ENCODE measurements around the gene GPR148. TPM values are rescaled to one million over a fixed set of nuclear protein-coding genes. Genes with fewer than 3 reads are reported as not detected.

GPR148 gene
- total and polyA plus RNA-seq, 2 of the 4 experiments (the other 2 are of a cell fraction): not detected

DNA sequence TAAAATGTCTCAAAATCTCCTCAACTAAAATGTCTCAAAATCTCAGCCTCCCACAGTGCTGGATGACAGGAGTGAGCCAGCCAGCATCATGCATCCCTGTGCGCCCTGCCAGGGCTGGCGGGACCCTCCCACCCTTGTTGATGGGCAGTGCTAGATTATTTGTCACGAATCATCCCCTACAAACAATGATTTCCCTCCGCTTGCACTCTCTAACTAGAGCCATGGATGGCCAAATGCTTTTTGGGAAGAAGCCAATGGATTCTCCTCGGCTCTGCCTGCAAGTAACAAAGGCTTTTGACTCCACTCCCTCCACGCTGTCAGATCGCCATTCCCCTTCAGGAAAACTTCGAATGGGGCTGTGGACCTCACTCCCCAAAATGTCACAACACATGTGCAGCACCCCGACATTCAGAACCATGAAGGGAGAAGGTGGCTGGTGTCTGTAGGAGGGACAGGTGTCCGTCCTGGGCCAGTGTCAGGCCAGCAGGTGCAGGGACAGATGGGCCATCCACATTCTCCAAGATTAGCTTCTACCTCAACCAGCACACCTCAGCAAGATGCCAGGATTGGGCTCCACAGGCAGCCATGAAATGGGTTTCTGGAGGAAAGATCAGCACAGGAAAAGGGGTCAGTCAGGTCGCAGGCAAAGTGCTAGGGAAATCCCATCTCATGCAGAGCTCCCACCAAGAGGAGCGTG is 38.0 kb downstream of the GPR148 start:
- H3K9me3 ChIP-seq (ENCODE audit: control insufficient read depth, insufficient read depth, low read length): no peaks in the 10 kb centered on the region; the same call in 1 of the 2 replicates
- H2AK9ac ChIP-seq (replicated peaks; ENCODE audit: low read depth, low read length, poor library complexity): no peak overlapping the region
- H3K4me2 ChIP-seq (ENCODE audit: low read depth, low read length): no peak overlapping the region
- H3K18ac ChIP-seq (ENCODE audit: low read depth, low read length): no peak overlapping the region
- no peak overlapping the region for H2BK20ac ChIP-seq (ENCODE audit: low read depth, low read length)
- DNase-seq (no peak), ATAC-seq (ENCODE audit: low read depth) (no peak)
- no peak overlapping the region for H2AK5ac ChIP-seq (ENCODE audit: low read depth, low read length)
- no peaks in the 10 kb centered on the region for H3K27me3 ChIP-seq (ENCODE audit: control insufficient read depth, insufficient read depth, low read length)
- in situ Hi-C loops (cut with MboI; ENCODE audit: low sequenced_read_pairs): no loop called here
- intact Hi-C loops (cut with micrococcal nuclease): no loop called here
- H2BK5ac ChIP-seq (ENCODE audit: low read depth, low read length, poor library complexity, severe bottlenecking): no peak overlapping the region
- no peak overlapping the region for H2AFZ ChIP-seq (replicated peaks; ENCODE audit: low read length, poor library complexity)
- TF ChIP-seq BHLHE40 (IDR thresholded peaks at IDR 0.05; ENCODE audit: low read depth, low read length): no peak
- TF ChIP-seq RFX5 (IDR thresholded peaks at IDR 0.05; ENCODE audit: low read depth, low read length): no peak
- TF ChIP-seq, protein P1, sequence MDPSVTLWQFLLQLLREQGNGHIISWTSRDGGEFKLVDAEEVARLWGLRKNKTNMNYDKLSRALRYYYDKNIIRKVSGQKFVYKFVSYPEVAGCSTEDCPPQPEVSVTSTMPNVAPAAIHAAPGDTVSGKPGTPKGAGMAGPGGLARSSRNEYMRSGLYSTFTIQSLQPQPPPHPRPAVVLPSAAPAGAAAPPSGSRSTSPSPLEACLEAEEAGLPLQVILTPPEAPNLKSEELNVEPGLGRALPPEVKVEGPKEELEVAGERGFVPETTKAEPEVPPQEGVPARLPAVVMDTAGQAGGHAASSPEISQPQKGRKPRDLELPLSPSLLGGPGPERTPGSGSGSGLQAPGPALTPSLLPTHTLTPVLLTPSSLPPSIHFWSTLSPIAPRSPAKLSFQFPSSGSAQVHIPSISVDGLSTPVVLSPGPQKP (IDR thresholded peaks at IDR 0.05; ENCODE audit: borderline replicate concordance, low read depth, low read length): no peak
- TF ChIP-seq SMC3 (IDR thresholded peaks at IDR 0.05; ENCODE audit: low read depth, low read length): no peak
- no peak for TF ChIP-seq NFE2L2 (IDR thresholded peaks at IDR 0.05; ENCODE audit: low read depth, low read length)
- no peak for TF ChIP-seq POLR2A (IDR thresholded peaks at IDR 0.05; ENCODE audit: low read depth, low read length)
- no peak for TF ChIP-seq CHD1 (IDR thresholded peaks at IDR 0.05; ENCODE audit: low read depth, low read length)
- TF ChIP-seq MAZ (IDR thresholded peaks at IDR 0.05; ENCODE audit: borderline replicate concordance, low read depth, low read length): no peak
- no peak for TF ChIP-seq RAD21 (IDR thresholded peaks at IDR 0.05; ENCODE audit: low read length)
- no peak for TF ChIP-seq FOS (IDR thresholded peaks at IDR 0.05; ENCODE audit: low read depth, low read length)
- TF ChIP-seq, protein P2, sequence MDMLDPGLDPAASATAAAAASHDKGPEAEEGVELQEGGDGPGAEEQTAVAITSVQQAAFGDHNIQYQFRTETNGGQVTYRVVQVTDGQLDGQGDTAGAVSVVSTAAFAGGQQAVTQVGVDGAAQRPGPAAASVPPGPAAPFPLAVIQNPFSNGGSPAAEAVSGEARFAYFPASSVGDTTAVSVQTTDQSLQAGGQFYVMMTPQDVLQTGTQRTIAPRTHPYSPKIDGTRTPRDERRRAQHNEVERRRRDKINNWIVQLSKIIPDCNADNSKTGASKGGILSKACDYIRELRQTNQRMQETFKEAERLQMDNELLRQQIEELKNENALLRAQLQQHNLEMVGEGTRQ (IDR thresholded peaks at IDR 0.05; ENCODE audit: low read depth, low read length): no peak
- H3K23ac ChIP-seq (ENCODE audit: low read depth, low read length): no peak overlapping the region
- H4K91ac ChIP-seq (ENCODE audit: insufficient read depth, low read depth, low read length): no peak overlapping the region
- no peak overlapping the region for H2BK15ac ChIP-seq (ENCODE audit: low read depth, low read length)
- ChIA-PET CTCF (no interaction called here), POLR2A (ENCODE audit: unreplicated experiment) (no interaction called here)
- H4K20me1 ChIP-seq (ENCODE audit: insufficient read depth, low read length): no peaks in the 10 kb centered on the region
- no peak overlapping the region for H3K4me3 ChIP-seq (ENCODE audit: insufficient read depth, low read depth, low read length)
- no peaks in the 10 kb centered on the region for H3K79me1 ChIP-seq (ENCODE audit: low read depth in 1 of 2, low read length in 2 of 2)
- WGBS, 2 experiments (ENCODE audit: extremely low coverage in 2 of 2, insufficient read length in 1 of 2): 20% methylated on average over 1 of the region's 12 CpGs; no CpG with 5 or more reads in 1 of the 2 experiments
- H3K14ac ChIP-seq (replicated peaks; ENCODE audit: low read depth, low read length): no peak overlapping the region
- H3K56ac ChIP-seq (ENCODE audit: extremely low read depth, insufficient read depth, low read length): no peak overlapping the region
- H3K4ac ChIP-seq (ENCODE audit: low read depth, low read length): no peak overlapping the region
- no peaks in the 10 kb centered on the region for H3K9me1 ChIP-seq (ENCODE audit: insufficient read depth, low read length)
- BruUV-seq (replicated peaks): no TSS peak
- H3K27ac ChIP-seq (ENCODE audit: insufficient read depth, low read length): no peak overlapping the region
- no peaks in the 10 kb centered on the region for H3K4me1 ChIP-seq (ENCODE audit: control insufficient read depth, insufficient read depth, low read length)
- no peak overlapping the region for H4K8ac ChIP-seq (ENCODE audit: low read depth in 2 of 2, low read length in 2 of 2)
- H3K9ac ChIP-seq (ENCODE audit: low read depth, low read length): no peak overlapping the region
- no peaks in the 10 kb centered on the region for H3K36me3 ChIP-seq (ENCODE audit: control insufficient read depth, insufficient read depth, low read length)
- no peak overlapping the region for H4K5ac ChIP-seq (ENCODE audit: low read depth, low read length)
- dilution Hi-C loops (cut with HindIII; ENCODE audit: low sequenced_read_pairs, unreplicated experiment): no loop called here
- no peak overlapping the region for H2BK120ac ChIP-seq (ENCODE audit: low read depth, low read length)

All from IMR-90 (cell line).